OCI-LY1 (cell line): ENCODE results near the gene EIF1AX.

Experiments used
- H2AFZ ChIP-seq: fragments of 200-600 bp; sonication (generic), shearing (Covaris generic); 2 replicates; pipeline ENCODE4 v1.6.0; 2014; ENCODE audit warnings: antibody characterized with exemption, mild to moderate bottlenecking, low read length
- H3F3A ChIP-seq: fragments of 200-600 bp; sonication (generic), shearing (Covaris generic); 2 replicates; pipeline ENCODE4 v1.6.0; 2014; ENCODE audit warnings: mild to moderate bottlenecking, antibody characterized with exemption, low read length, moderate library complexity; ENCODE audit not compliant: insufficient read depth
- H3K27ac ChIP-seq: fragments of 200-600 bp; sonication (generic); 2 replicates; pipeline ENCODE4 v1.5.1; 2014; ENCODE audit warnings: low read length, mixed run types, mild to moderate bottlenecking, low read depth; ENCODE audit not compliant: poor library complexity, severe bottlenecking
- H3K27me3 ChIP-seq: fragments of 200-600 bp; sonication (generic); 2 replicates; pipeline ENCODE4 v1.6.0; 2014; ENCODE audit warnings: antibody characterized with exemption, mild to moderate bottlenecking, low read length, moderate library complexity; ENCODE audit not compliant: insufficient read depth
- H3K36me3 ChIP-seq: fragments of 200-600 bp; sonication (generic); 2 replicates; pipeline ENCODE4 v1.6.1; 2014; ENCODE audit warnings: mild to moderate bottlenecking, antibody characterized with exemption, low read length, moderate library complexity, mixed read lengths; ENCODE audit not compliant: insufficient read depth
- H3K4me1 ChIP-seq: fragments of 200-600 bp; sonication (generic); 2 replicates; pipeline ENCODE4 v1.5.1; 2014; ENCODE audit warnings: mild to moderate bottlenecking, low read length, moderate library complexity; ENCODE audit not compliant: insufficient read depth, severe bottlenecking
- H3K4me2 ChIP-seq: fragments of 200-600 bp; sonication (generic), shearing (Covaris generic); 2 replicates; pipeline ENCODE4 v1.6.1; 2014; ENCODE audit warnings: low read length
- H3K4me3 ChIP-seq: fragments of 200-600 bp; sonication (generic); 2 replicates; pipeline ENCODE4 v1.5.1; 2014; ENCODE audit warnings: low read length, low read depth, mild to moderate bottlenecking, mixed read lengths; ENCODE audit not compliant: poor library complexity, severe bottlenecking
- H3K79me2 ChIP-seq: fragments of 200-600 bp; shearing (Covaris generic); 2 replicates; pipeline ENCODE4 v1.6.1; 2016; ENCODE audit warnings: mixed run types, low read length, mixed read lengths; ENCODE audit not compliant: insufficient read depth
- H3K9ac ChIP-seq: fragments of 200-600 bp; sonication (generic), shearing (Covaris generic); 2 replicates; pipeline ENCODE4 v1.6.1; 2014; ENCODE audit warnings: mild to moderate bottlenecking, low read length, mixed read lengths
- H3K9me2 ChIP-seq: fragments of 200-600 bp; sonication (generic), shearing (Covaris generic); 2 replicates; pipeline ENCODE4 v1.6.1; 2014; ENCODE audit warnings: low read depth, mild to moderate bottlenecking, low read length, mixed read lengths
- H3K9me3 ChIP-seq: fragments of 200-600 bp; shearing (Covaris generic); 2 replicates; pipeline ENCODE4 v1.6.1; 2014; ENCODE audit warnings: low read length, mixed read lengths
- H4K20me1 ChIP-seq: fragments of 200-600 bp; sonication (generic), shearing (Covaris generic); 2 replicates; pipeline ENCODE4 v1.6.0; 2016; ENCODE audit warnings: mild to moderate bottlenecking, low read length; ENCODE audit not compliant: insufficient read depth
- CTCF ChIP-seq: fragments of 200-600 bp; sonication (generic), shearing (Covaris generic); IDR thresholded peaks from 2 replicates; pipeline ENCODE4 v1.5.1; 2017; ENCODE audit warnings: mild to moderate bottlenecking, antibody characterized with exemption, low read length, moderate library complexity, mixed read lengths
- EZH2 ChIP-seq: fragments of 200-600 bp; sonication (generic), shearing (Covaris generic); IDR thresholded peaks from 2 replicates; pipeline ENCODE4 v1.8.0; 2017; ENCODE audit warnings: borderline replicate concordance, mixed run types, mild to moderate bottlenecking, antibody characterized with exemption, low read length, moderate library complexity, mixed read lengths

EIF1AX gene

DNA sequence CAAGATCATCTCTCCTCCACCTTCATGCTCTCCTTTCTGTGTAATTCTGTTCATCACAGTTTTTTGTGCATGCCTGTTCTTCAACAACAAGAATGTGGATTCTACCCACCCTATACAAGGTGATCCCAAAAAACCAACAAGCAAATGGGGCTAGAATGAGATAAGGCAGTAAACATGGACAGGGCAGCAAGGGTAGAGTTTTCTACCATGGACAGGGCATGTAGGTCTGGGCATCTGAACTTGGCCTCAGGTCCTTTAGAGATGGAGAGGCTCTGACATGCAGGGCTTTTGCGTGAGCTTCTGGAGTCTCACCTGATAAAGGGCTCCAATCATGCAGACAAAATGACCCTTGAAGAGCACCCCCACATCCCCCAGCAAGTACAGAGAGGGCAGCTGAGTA lies 61.4 kb downstream of the EIF1AX start:
- TF ChIP-seq CTCF (no peak), EZH2 (no peak)
- no peaks in the 10 kb centered on the region for H4K20me1 ChIP-seq
- no peaks in the 10 kb centered on the region for H3K9me3 ChIP-seq
- no peaks in the 10 kb centered on the region for H3K36me3 ChIP-seq
- H3K27me3 ChIP-seq: no peaks in the 10 kb centered on the region
- no peak overlapping the region for H3K4me3 ChIP-seq
- H3K27ac ChIP-seq: no peak overlapping the region
- H3F3A ChIP-seq: no peaks in the 10 kb centered on the region
- no peaks in the 10 kb centered on the region for H3K9me2 ChIP-seq
- H3K4me1 ChIP-seq: no peaks in the 10 kb centered on the region
- no peak overlapping the region for H3K9ac ChIP-seq
- H3K4me2 ChIP-seq: no peak overlapping the region
- H2AFZ ChIP-seq: no peak overlapping the region
- H3K79me2 ChIP-seq: no peaks in the 10 kb centered on the region
